GM18498 (cell line): ENCODE results near the gene VAV3.
"Not testable (repeated sequence)": the region's sequence is repeated elsewhere in the genome, so short reads cannot be mapped to it uniquely, and the experiment has no call there.

ENCODE experiments used
- ATAC-seq: cut with Tn5 transposase; IDR thresholded peaks from one replicate; pipeline ENCODE4 v1.9.1; 2021; ENCODE audit warnings: mild to moderate bottlenecking, moderate library complexity; ENCODE audit not compliant: unreplicated experiment

VAV3 gene

DNA sequence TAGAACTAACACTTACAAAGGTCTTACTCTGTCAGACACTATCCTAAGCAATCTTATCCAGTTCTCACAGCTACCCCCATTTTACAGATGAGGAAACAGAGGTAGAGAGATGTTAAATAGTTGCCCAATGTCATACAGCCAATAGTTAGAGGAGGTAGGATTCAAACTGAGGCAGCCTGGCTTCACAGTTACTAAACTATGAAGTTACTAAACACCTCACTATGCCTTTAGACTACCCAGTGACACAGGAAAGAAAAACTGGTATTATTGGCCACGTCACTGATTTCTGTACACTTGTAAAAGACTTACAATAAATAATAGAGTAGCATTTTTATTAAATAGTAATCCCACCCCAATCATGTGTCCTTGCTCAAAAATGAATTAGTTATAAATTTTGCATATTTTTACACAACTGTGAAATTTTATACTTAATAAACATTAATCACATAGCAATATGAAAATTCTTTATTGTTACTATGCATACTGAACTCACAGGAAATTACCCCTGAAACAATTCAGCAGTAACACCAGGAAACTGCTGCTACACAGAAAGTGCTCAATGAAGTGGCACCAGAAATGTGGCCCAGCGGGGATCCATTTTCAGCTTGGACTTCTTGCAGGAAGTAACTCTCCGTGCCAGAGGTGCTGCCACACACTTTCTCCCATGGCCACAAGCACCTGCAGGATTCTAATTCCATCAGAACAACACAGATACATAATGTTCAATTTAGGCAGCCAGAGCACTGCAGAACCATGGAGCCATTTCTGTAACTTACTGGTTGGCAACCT lies 69.4 kb downstream of the VAV3 start:
- no peak for ATAC-seq

DNA sequence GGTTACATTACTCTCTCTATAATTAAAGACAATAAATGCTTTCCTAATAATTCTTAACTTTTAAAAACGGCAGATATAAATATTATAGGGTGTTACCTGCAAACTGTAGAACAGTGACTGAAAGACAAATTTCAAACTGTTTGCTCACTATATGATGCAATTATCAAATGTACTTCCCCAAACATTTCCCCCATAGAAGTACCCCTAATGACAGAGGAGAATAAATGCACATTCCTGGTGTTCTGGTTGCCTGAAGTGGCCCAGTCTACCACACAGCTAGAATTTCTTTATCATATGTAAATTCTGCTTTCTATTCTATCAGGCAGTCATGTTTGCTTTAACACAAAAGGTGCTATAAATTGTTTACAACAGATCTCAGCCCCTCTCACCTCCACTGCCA lies 70.4 kb downstream of the VAV3 start:
- ATAC-seq: no peak

DNA sequence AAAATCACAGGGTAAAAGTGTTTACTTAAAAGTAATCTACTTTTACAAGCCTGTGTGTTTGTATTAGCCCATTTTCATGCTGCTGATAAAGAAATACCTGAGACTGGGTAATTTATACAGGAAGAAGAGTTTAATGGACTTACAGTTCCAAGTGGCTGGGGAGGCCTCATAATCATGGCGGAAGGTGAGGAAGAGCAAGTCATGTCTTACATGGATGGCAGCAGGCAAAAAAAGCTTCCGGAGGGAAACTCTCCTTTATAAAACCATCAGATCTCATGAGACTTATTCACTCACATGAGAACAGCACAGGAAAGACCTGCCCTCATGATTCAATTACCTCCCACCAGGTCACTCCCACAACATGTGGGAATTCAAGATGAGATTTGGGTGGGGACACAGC lies 71.6 kb downstream of the VAV3 start:
- ATAC-seq: not testable (repeated sequence)

DNA sequence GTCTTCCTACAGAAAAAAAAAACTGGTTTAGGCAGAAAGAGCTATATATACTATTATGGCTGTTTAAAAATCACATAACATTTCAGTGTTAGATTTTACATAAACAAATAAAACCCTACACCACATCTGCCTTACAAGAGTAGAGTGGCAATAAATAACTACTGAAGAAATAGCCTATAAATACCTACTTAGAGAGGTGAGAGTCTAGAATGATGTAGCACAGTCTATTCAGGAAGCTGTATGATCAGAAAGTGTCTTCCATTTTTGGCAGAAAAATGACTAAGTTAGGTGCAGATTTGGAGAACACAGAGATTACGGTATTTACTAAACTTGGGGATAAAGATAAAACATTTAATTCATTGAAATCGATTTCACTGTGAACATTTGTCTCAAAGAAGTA lies 75.5 kb downstream of the VAV3 start:
- no peak for ATAC-seq

DNA sequence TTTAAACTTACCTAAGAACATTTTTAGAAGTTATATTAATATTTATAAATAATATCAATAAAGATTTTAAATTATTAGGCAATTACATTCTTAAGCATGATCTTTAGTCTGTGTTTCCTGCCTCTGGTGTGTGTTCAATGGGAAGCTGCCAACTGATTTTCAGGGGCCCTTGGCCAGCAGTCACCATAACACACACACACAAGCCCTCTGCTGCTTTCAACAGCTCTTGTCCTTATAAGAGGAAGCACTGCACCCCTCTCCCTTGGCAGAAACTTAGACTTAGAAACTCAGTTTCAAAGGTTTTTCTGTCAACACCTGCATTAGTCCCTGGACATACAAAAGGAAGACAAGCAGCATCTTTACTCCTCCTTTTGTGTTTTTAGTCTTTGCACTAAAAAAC lies 81.4 kb downstream of the VAV3 start:
- no peak for ATAC-seq

DNA sequence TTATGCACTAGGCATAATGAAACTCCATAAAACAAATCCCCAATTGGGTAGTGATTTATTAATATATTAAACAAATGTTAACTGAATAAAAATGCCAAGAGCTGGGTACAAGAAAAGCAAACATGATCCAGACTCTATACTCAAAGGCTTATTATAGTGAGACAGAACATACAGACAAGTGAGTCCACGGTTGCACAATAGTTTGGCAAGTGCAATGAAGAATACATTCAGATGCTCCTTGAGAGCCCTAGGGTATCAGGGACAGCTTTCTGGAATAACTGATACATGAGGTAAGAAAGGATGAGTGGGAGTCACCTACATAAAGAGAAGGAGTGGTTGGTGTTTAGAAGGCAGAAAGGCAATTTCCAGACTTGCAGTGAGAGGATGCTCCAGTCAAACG lies 85.1 kb downstream of the VAV3 start:
- no peak for ATAC-seq

DNA sequence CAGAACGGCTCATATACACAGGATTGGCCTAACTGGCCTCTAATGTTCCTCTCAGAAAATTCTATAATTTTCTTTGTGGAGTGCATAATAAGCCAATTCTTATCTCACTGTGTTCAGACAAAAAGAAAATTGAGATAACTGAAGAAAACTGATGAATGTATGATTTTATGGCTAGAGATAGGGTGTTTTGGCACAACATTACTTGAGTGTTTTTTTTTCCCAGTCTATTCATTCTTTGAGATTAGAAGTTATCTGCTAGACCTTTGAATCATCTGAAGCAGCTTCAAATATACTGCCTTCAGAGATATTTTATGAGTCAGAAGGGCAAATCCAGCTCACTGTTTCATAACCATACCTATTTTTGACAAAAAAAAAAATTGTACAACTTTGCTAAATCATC lies 85.6 kb downstream of the VAV3 start:
- no peak for ATAC-seq

DNA sequence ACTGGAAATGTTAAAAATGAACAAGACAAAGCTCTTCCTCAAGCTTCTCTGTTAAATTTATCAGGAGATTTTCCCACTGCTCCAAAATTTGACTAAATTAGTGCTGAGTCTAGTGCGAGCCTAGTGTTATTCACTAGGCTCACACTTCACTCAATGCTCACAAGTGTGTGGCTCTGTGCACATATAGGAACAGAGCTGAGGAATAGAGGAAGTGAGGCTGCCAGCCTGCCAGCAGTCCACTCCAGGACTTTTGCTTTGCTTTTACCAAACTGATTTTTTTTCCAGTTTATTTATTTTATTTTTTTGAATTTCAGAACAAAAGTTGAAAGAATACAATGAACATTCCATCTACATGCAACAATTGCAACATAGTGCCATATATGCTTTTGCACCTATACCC lies 87.2 kb downstream of the VAV3 start:
- no peak for ATAC-seq

DNA sequence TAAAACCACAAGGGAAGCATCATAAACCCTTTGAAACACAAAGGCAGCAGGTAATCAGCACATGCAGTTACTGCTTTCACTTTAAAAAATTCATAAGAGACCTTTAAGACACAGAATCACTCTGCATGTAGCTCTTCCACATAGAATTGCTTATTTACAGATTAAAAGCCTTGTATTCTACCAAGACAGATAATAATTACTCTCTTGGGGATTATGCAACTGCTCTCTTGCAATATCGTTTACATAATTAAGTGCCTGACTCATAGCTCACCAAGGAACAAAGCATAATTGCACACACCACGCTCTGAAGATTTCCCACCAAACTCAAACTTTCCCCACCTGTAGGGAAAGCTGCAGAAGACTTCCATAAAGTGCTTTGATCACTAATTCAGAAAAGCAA lies 87.9 kb downstream of the VAV3 start:
- ATAC-seq: no peak

DNA sequence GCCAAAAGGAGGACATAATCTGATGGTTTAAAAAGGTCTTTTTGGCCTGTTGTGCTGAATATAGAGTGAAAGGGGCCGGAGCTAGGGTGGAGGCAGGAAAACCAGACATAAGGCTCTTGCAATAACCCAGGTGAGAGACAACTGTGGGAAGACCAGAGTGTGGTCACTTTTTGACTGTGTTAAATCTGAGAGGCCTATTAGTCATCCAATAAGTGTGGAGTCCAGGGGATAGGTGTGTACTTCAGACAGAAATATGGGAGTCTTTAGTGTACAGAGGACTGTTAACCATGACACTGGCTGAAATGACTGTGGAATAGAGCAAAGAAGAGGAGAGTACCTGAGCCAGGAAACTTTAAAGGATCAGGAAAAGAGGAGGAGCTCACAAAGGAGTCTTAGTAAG lies 89.3 kb downstream of the VAV3 start:
- no peak for ATAC-seq

DNA sequence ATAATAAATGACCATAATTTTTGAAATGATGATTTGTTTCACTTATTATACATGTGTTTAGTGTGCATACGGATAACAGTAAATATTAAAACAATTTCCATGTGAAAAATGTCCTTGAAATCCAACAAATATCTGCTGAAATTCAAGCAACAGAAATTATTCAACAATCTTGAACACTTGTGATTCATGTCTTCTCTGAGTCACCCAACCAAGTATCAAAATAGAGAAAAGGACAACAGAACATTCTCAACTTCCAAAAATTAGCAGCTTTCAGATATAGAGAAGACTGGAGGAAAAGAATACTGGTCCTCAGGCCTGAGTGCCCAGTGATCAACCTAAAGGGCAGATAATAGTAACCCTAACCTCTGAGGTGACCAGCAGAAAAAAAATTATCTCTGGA lies 90.8 kb downstream of the VAV3 start:
- ATAC-seq: no peak

DNA sequence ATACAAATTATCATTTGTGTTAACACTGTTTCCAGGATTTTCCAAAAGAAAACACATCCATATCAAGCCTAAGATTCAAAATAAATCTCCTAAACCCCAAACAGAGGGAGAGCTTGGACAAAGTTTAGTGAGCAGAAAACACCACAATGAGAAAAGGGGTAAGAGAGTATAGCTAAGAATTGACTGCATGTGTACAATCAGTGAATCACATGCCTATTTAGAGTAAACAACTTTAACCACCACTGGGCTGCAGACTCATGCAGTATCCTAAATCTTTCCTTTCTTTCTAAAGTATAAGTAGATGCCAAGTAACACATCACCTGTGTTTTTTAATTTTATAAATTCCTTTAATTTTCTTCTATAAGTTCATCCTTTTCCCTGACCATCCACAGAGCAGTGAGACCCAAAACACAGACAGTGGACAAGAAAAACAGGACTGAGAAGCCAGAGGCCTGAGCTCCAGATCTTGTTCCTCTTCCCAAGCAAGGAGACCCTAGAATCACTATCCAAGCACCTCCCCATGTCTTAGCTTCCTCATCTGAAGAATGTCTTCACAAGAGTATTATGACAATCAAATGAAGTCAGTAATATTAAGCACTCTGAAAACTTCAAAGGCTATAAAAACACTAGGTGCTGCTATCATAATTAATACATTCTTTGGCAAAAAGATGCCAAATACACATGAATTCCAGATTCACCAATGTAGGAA lies 93.1 kb downstream of the VAV3 start:
- no peak for ATAC-seq

DNA sequence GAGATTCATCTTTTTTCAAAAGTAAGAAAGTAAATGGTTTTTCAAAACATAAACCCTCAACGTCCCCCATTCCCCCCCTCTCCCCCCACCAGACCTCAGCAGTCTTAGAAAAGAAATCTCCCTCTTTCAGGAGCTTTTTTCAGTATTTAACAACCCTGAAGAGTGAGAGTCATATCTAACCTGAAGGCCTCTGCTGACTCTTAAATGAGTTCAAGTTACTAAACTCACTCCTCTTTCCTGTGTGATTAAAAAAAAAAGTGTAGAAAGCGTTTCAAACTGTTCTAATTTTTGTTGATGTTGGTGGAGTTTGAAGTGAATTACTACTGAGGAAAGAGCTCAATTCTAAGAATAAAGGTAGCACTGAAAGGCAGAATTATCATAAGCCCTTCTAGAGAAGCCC lies 93.7 kb downstream of the VAV3 start:
- no peak for ATAC-seq

DNA sequence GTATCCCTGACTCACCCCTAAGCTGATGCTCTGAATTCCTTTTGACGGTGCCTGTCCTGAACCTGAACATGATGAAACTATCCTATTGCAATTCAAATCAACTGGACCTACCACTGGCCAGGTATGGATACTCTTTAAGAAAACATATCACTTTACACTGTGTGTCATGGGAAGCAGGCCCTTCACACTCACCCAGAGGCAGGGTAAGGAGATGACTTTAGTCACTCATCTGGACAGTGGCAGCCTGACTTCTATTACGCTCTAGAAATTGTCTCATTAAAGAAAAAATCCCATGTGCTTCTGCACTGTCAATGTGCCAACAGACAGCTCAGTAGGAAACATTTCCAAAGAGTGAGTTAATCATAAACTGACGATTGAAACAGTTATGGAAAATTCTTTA lies 94.3 kb downstream of the VAV3 start:
- no peak for ATAC-seq

DNA sequence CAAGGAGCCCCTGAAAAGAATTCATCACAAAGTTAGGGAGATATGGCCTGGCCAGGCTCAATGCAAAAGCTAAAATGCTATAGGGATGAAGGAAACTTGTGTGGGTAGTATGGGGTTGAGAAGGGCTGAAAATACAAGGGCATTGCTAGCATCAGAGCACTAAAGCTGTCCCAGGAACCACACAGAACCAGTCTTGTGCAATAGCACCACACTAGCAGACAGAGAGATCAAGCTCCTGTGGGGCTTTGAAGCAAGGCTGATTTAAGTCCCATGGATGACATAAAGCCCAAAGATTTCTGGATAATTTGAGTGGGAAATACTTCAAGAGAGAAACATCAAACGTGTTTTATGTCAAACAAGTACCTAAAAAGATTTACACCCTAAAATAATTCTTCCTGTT lies 97.1 kb downstream of the VAV3 start:
- no peak for ATAC-seq

DNA sequence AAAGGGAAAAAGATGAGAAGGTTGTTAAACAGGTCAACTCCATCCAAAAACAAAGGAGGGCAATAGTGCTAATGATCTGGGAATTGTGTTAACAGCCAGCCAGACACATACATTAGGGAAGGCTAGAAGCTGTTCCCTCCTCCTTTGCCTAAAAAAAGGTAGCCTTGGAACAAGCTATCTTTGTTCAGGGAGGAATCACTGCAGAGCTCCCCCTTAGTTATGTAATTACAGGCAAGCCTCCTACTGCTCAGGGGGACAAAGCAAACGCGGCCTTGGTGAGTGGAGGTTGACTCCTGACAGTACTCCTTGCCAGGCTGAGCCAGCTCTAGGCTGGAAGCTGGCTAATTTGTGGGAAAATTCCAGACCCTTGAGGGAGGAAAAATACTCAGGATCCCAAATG lies 97.6 kb downstream of the VAV3 start:
- no peak for ATAC-seq

DNA sequence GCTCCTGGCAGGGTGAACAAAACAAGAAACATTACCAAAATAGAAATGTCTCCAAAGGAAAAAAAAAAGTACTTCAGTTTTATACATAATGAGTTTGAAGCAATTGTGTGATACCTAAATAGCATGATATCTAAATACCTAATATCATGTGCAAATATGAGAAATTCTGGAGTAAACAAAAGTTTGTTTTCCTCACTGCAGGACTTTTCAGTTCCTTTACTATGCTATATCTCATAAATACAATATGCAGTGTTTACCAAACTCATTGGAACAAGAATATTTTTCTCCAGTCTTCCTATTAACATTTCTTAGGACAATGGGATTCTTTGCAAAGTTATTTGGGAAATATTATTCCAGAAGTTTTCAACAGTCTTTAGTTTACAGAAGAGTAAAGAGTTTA lies 98.1 kb downstream of the VAV3 start:
- ATAC-seq: no peak

DNA sequence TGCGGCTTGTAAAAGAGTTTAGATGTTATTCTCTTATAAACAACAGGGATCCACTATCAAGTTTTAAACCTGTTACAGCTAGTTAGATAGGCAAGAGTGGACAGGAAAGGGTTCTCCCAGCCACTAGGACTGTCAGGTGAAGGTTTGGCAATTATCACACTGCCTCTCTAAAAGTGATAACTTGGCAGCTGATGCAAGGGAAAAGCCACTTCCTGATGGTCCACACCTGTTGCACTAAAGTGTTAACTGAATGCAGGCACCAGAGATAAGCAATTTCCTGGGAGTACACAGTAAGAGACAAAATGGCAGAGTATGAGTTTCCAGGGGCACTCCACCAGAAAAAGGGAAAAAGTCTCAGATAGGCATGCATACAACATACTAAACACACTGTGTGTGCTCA lies 99.4 kb downstream of the VAV3 start:
- no peak for ATAC-seq

DNA sequence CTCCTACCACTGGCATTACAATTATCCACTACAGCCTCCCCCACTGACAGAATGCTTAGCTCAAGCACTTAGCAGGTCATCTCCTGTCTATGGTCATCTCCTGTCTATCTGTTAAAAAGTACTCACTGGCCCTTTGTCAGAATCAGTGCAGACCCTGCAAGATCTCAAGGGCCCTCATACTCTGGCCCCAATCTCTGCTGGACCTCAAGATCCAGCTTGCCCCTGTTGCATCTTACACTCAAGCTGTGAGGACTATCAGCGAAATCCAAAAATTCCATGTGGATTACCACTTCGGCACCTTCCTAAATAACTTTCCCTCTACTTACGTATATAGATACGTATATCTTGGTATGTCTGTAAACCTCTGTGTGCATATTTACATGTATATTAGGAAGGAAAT lies 101.6 kb downstream of the VAV3 start:
- ATAC-seq: no peak

DNA sequence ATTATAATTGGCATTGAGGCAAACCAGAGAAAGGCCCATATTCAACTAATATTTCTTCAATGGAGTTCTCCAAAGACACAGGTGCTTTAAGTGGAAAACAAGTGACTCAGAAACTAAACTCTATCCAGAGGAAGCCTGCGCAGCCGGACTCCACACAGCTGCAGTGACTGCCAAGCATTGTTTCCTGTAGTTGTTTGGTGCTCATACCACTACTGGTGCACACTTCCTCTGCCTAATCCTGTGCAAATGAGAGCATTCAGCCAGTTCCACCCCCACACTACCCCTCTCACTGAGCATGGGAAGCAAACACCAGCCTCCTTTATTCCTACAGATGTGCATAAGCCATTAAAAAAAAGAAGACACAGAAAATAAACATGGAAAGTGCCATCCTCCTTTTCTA lies 102.9 kb downstream of the VAV3 start:
- ATAC-seq: no peak

DNA sequence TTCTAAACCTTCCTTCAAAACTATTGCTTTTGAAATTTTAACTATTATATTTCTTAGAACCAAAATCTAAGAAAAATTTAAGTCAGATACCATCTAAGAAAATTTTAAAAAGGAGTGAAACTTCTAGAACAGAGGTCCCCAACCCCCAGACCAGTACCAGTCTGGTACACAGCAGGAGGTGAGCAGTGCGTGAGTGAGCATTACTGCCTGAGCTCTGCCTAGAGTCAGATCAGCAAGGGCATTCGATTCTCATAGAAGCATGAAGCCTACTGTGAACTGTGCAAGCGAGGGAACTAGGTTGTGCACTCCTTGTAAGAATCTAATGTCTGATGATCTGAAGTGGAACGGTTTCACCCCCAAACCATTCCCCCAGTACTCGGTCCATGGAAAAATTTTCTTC lies 106.7 kb downstream of the VAV3 start:
- ATAC-seq: no peak

DNA sequence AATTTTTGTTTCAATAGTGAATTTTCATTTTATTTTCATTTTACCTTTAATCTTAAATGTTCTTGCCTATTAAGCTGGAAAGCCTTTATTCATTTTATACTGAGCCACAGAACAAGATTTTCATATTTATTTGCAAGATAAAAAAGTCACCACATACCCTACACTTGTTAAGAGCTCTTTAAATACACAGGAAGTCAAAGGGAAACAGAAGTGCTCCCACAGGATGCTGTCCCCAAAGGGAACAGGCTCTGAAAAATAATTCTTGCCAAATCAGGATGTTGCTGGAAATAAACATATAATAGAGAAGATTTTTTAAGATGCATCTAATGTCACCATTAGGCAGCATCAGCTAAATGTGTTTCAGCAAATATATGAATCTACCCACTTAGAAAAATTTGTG lies 113.6 kb downstream of the VAV3 start:
- no peak for ATAC-seq
